Activated naive CD4-positive, alpha-beta T cell treated with anti-CD3 and anti-CD28 coated beads, Interleukin-2, amount 10 ng/mL, durations not matched to agents 7 days and 5 days (primary cell): Measurements from ENCODE around the gene ARHGEF4.

ENCODE experiments used
- CTCF ChIA-PET: fragments of 350-600 bp; sonication (Branson Sonifier 250); formaldehyde crosslinking; loops from one replicate; lab custom pipeline; 2021; ENCODE audit warnings: antibody characterized with exemption; lab: Charles Lee
- DNase-seq: peaks from one replicate; pipeline ENCODE4 v3.0.0-alpha.2; 2020
- H3K27ac Mint-ChIP-seq: one replicate; pipeline ENCODE4 v1.8.0; 2021; ENCODE audit warnings: mild to moderate bottlenecking, moderate library complexity, mixed read lengths
- H3K27me3 Mint-ChIP-seq: one replicate; pipeline ENCODE4 v1.8.0; 2021; ENCODE audit warnings: mild to moderate bottlenecking, mixed read lengths
- H3K36me3 Mint-ChIP-seq: one replicate; pipeline ENCODE4 v1.8.0; 2021; ENCODE audit warnings: mixed read lengths
- H3K4me1 Mint-ChIP-seq: one replicate; pipeline ENCODE4 v1.8.0; 2021; ENCODE audit warnings: mixed read lengths
- H3K4me3 Mint-ChIP-seq: one replicate; pipeline ENCODE4 v1.8.0; 2021; ENCODE audit warnings: mild to moderate bottlenecking, moderate library complexity, mixed read lengths
- H3K9me3 Mint-ChIP-seq: one replicate; pipeline ENCODE4 v1.8.0; 2021; ENCODE audit warnings: mixed read lengths

ARHGEF4 gene

GRCh38 chr2:130911482-130911881 lies 74.8 kb downstream of the ARHGEF4 start:
- no peak for DNase-seq
- Mint-ChIP-seq H3K36me3 (no peaks in the 10 kb centered on the region), H3K4me3 (no peak overlapping the region), H3K9me3 (no peaks in the 10 kb centered on the region), H3K27ac (no peak overlapping the region), H3K4me1 (no peaks in the 10 kb centered on the region), H3K27me3 (peaks cover 31% of the 10 kb centered on the region)
- CTCF ChIA-PET: no interaction called here

- H3K36me3 Mint-ChIP-seq: no peaks in the 10 kb centered on the region
- no peaks in the 10 kb centered on the region for H3K9me3 Mint-ChIP-seq
- no peak overlapping the region for H3K27ac Mint-ChIP-seq
- DNase-seq: no peak
- CTCF ChIA-PET: no interaction called here
- H3K4me3 Mint-ChIP-seq: no peak overlapping the region
- peaks cover 36% of the 10 kb centered on the region for H3K27me3 Mint-ChIP-seq
- H3K4me1 Mint-ChIP-seq: no peaks in the 10 kb centered on the region
These were observed 75.3 kb downstream of the ARHGEF4 start for GRCh38 chr2:130911996-130912395.

- Mint-ChIP-seq H3K9me3 (no peaks in the 10 kb centered on the region), H3K4me3 (no peak overlapping the region), H3K27ac (no peak overlapping the region), H3K27me3 (peaks cover 41% of the 10 kb centered on the region), H3K36me3 (no peaks in the 10 kb centered on the region), H3K4me1 (no peaks in the 10 kb centered on the region)
- CTCF ChIA-PET: no interaction called here
- no peak for DNase-seq
These were observed 75.8 kb downstream of the ARHGEF4 start for GRCh38 chr2:130912471-130912870.

- Mint-ChIP-seq H3K9me3 (no peaks in the 10 kb centered on the region), H3K4me3 (no peak overlapping the region), H3K27me3 (peaks cover 44% of the 10 kb centered on the region), H3K36me3 (no peaks in the 10 kb centered on the region), H3K4me1 (no peaks in the 10 kb centered on the region), H3K27ac (no peak overlapping the region)
- CTCF ChIA-PET: interaction anchor here (1.1 kb wide), 1 partner anchor 116 kb away, joined by 3 read pairs; no protein-coding TSS in a partner anchor
- no peak for DNase-seq
These were observed 77.2 kb downstream of the ARHGEF4 start for GRCh38 chr2:130913891-130914290.

GRCh38 chr2:130915149-130915548 lies 78.4 kb downstream of the ARHGEF4 start:
- peaks cover 44% of the 10 kb centered on the region for H3K27me3 Mint-ChIP-seq
- H3K4me3 Mint-ChIP-seq: no peak overlapping the region
- no peaks in the 10 kb centered on the region for H3K9me3 Mint-ChIP-seq
- H3K4me1 Mint-ChIP-seq: no peaks in the 10 kb centered on the region
- no peak overlapping the region for H3K27ac Mint-ChIP-seq
- CTCF ChIA-PET: no interaction called here
- DNase-seq: no peak
- no peaks in the 10 kb centered on the region for H3K36me3 Mint-ChIP-seq

GRCh38 chr2:130915595-130916437 lies 79.1 kb downstream of the ARHGEF4 start:
- H3K27me3 Mint-ChIP-seq: peaks cover 44% of the 10 kb centered on the region
- H3K27ac Mint-ChIP-seq: no peak overlapping the region
- no peaks in the 10 kb centered on the region for H3K4me1 Mint-ChIP-seq
- H3K9me3 Mint-ChIP-seq: no peaks in the 10 kb centered on the region
- H3K36me3 Mint-ChIP-seq: no peaks in the 10 kb centered on the region
- H3K4me3 Mint-ChIP-seq: no peak overlapping the region
- DNase-seq: no peak
- CTCF ChIA-PET: no interaction called here

GRCh38 chr2:130916438-130916705 lies 79.7 kb downstream of the ARHGEF4 start:
- no peaks in the 10 kb centered on the region for H3K9me3 Mint-ChIP-seq
- H3K4me3 Mint-ChIP-seq: no peak overlapping the region
- no peak for DNase-seq
- no peaks in the 10 kb centered on the region for H3K4me1 Mint-ChIP-seq
- H3K27ac Mint-ChIP-seq: no peak overlapping the region
- peaks cover 44% of the 10 kb centered on the region for H3K27me3 Mint-ChIP-seq
- CTCF ChIA-PET: no interaction called here
- no peaks in the 10 kb centered on the region for H3K36me3 Mint-ChIP-seq

GRCh38 chr2:130917006-130917688 lies 80.4 kb downstream of the ARHGEF4 start:
- Mint-ChIP-seq H3K4me1 (no peaks in the 10 kb centered on the region), H3K4me3 (no peak overlapping the region), H3K9me3 (no peaks in the 10 kb centered on the region), H3K27ac (no peak overlapping the region), H3K36me3 (no peaks in the 10 kb centered on the region), H3K27me3 (peaks cover 44% of the 10 kb centered on the region)
- CTCF ChIA-PET: no interaction called here
- DNase-seq: no peak

GRCh38 chr2:130918393-130918792 lies 81.7 kb downstream of the ARHGEF4 start:
- H3K27ac Mint-ChIP-seq: no peak overlapping the region
- H3K4me3 Mint-ChIP-seq: no peak overlapping the region
- no peak for DNase-seq
- peaks cover 41% of the 10 kb centered on the region for H3K27me3 Mint-ChIP-seq
- H3K4me1 Mint-ChIP-seq: no peaks in the 10 kb centered on the region
- H3K9me3 Mint-ChIP-seq: no peaks in the 10 kb centered on the region
- CTCF ChIA-PET: interaction anchor here (0.8 kb wide), 2 partner anchors 120 to 121 kb away, joined by 3 read pairs; no protein-coding TSS in a partner anchor
- no peaks in the 10 kb centered on the region for H3K36me3 Mint-ChIP-seq

GRCh38 chr2:130920415-130921163 lies 83.9 kb downstream of the ARHGEF4 start:
- Mint-ChIP-seq H3K4me1 (no peaks in the 10 kb centered on the region), H3K36me3 (no peaks in the 10 kb centered on the region), H3K9me3 (no peaks in the 10 kb centered on the region), H3K4me3 (no peak overlapping the region), H3K27me3 (peaks cover 25% of the 10 kb centered on the region), H3K27ac (no peak overlapping the region)
- peak; percentile 68 for DNase-seq
- CTCF ChIA-PET: interaction anchor here (1.1 to 5.4 kb wide), 7 partner anchors 29 to 227 kb away, joined by 3 to 44 read pairs (median 4); no protein-coding TSS in a partner anchor

- no peak overlapping the region for H3K27ac Mint-ChIP-seq
- H3K9me3 Mint-ChIP-seq: no peaks in the 10 kb centered on the region
- CTCF ChIA-PET: interaction anchor here (1.1 to 5.4 kb wide), 7 partner anchors 30 to 227 kb away, joined by 3 to 44 read pairs (median 4); no protein-coding TSS in a partner anchor
- H3K36me3 Mint-ChIP-seq: no peaks in the 10 kb centered on the region
- no peak overlapping the region for H3K4me3 Mint-ChIP-seq
- peaks cover 25% of the 10 kb centered on the region for H3K27me3 Mint-ChIP-seq
- DNase-seq: no peak
- H3K4me1 Mint-ChIP-seq: no peaks in the 10 kb centered on the region
These were observed 84.4 kb downstream of the ARHGEF4 start for GRCh38 chr2:130921164-130921476.

GRCh38 chr2:130922417-130922816 lies 85.7 kb downstream of the ARHGEF4 start:
- H3K9me3 Mint-ChIP-seq: no peaks in the 10 kb centered on the region

GRCh38 chr2:130928385-130928784 lies 91.7 kb downstream of the ARHGEF4 start:
- no peaks in the 10 kb centered on the region for H3K9me3 Mint-ChIP-seq
- H3K36me3 Mint-ChIP-seq: no peaks in the 10 kb centered on the region
- CTCF ChIA-PET: no interaction called here
- peaks cover 39% of the 10 kb centered on the region for H3K27me3 Mint-ChIP-seq
- no peak overlapping the region for H3K27ac Mint-ChIP-seq
- H3K4me1 Mint-ChIP-seq: no peaks in the 10 kb centered on the region
- DNase-seq: no peak
- H3K4me3 Mint-ChIP-seq: no peak overlapping the region

More at GRCh38 chr2:130922417-130922816, 85.7 kb downstream of the ARHGEF4 start:
- no peak for DNase-seq
- CTCF ChIA-PET: interaction anchor here (5.4 kb wide), 1 partner anchor 124 kb away, joined by 44 read pairs; no protein-coding TSS in a partner anchor
- Mint-ChIP-seq H3K27me3 (peaks cover 23% of the 10 kb centered on the region), H3K27ac (no peak overlapping the region), H3K36me3 (no peaks in the 10 kb centered on the region), H3K4me3 (no peak overlapping the region), H3K4me1 (no peaks in the 10 kb centered on the region)
